Heart left ventricle (tissue), 16 donors: ENCODE measurements around the gene OR8J1. TPM values are rescaled to one million over a fixed set of nuclear protein-coding genes. Genes with fewer than 3 reads are reported as not detected.

ENCODE experiments used
- ATAC-seq, 4 donors: fragments of 200-7000 bp; cut with Tn5 transposase; one replicate each; pipeline ENCODE4 v1.9.1; 2020 to 2022; ENCODE audit warnings: moderate library complexity in 4 of 4, mild to moderate bottlenecking in 3 of 4, moderate number of reproducible peaks in 1 of 4
- DNase-seq, 5 donors: peaks; one replicate each; pipeline ENCODE4 v3.0.0-alpha.2; 2020
- H3K27ac ChIP-seq, 12 donors: fragments of 200-600 bp; sonication (generic) in 4 of 12; one replicate each; pipeline versions ENCODE4 v1.5.0 to v1.8.0; 2016 to 2022; ENCODE audit warnings: mild to moderate bottlenecking in 2 of 12
- H3K27me3 ChIP-seq, 9 donors: fragments of 200-600 bp; sonication (generic) in 2 of 9; one replicate each; pipeline versions ENCODE4 v1.5.1 to v1.8.0; 2016 to 2022; ENCODE audit warnings: mild to moderate bottlenecking in 3 of 9
- H3K36me3 ChIP-seq, 9 donors: fragments of 200-600 bp; sonication (generic) in 2 of 9; one replicate each; pipeline versions ENCODE4 v1.5.0 to v1.8.0; 2018 to 2022; ENCODE audit warnings: mild to moderate bottlenecking in 2 of 9
- H3K4me1 ChIP-seq, 12 donors: fragments of 200-600 bp; sonication (generic) in 4 of 12; one replicate each; pipeline versions ENCODE4 v1.5.0 to v1.8.0; 2016 to 2022; ENCODE audit warnings: mild to moderate bottlenecking in 3 of 12
- H3K4me3 ChIP-seq, 12 donors: fragments of 200-600 bp; sonication (generic) in 4 of 12; one replicate each; pipeline versions ENCODE4 v1.5.0 to v1.8.0; 2017 to 2022; ENCODE audit warnings: mild to moderate bottlenecking in 9 of 12, moderate library complexity in 4 of 12
- H3K9me3 ChIP-seq, 12 donors: fragments of 200-600 bp; sonication (generic) in 4 of 12; one replicate each; pipeline versions ENCODE4 v1.5.0 to v1.8.0; 2016 to 2022; ENCODE audit warnings: mild to moderate bottlenecking in 1 of 12
- CTCF ChIP-seq, 12 donors: fragments of 200-600 bp; sonication (generic) in 4 of 12; IDR thresholded peaks; one replicate each; pipeline versions ENCODE4 v1.5.0 to v1.8.0; 2018 to 2022; ENCODE audit warnings: antibody characterized with exemption in 12 of 12, mild to moderate bottlenecking in 5 of 12
- POLR2A ChIP-seq, 2 donors: fragments of 450-650 bp; IDR thresholded peaks; one replicate each; pipeline ENCODE4 v1.6.1; 2017; ENCODE audit warnings: antibody characterized with exemption in 2 of 2, mild to moderate bottlenecking in 2 of 2, moderate library complexity in 2 of 2
- WGBS, 4 donors: extraction: QIAGEN DNeasy Blood & Tissue Kit in 2 of 4; methylation state at CpG; one replicate each; pipeline versions ENCODE4 v1.1.5 to v1.1.7; 2013 to 2018; 5-methylcytosine and 5-hydroxymethylcytosine counted together
- intact Hi-C, 10 donors: fragments of 100-400 bp; cut with DNase I; formaldehyde crosslinking; loops; one replicate each; pipeline versions ENCODE4 v1.11.1 to v1.14.2; 2022
- long read RNA-seq, 3 donors: library from polyadenylated mRNA; unstranded; transcript quantifications; one replicate each; pipeline ENCODE4 v2.0.0, GENCODE V29; 2020 to 2021
- polyA plus RNA-seq, 2 donors: library from polyadenylated mRNA; stranded (reverse); fragments of 200-250 nt; gene quantifications; one replicate each; pipeline ENCODE4 v1.2.3, GENCODE V29; 2013
- total RNA-seq, 9 donors: library from RNA; depleted of rRNA in 2 of 9; stranded (reverse); fragments of >200 nt in 2 of 9; fragmentation: NEBNext Ultra II Directional in 3 of 9; extraction: Animal tissue kit (Norgen Biotek cat#: 25700) in 3 of 9; gene quantifications; one replicate each; pipeline versions ENCODE4 v1.1.0 to v1.2.4, GENCODE V29; 2016 to 2023
- donor health status: ischemic (EF 13 %, LVEDD 7.1; RV severe dilation, severe dysfunction).
- donor health status: healthy with polysubstance abuse.
- donor health status: DM: no; HTN: yes; CAD: no.
- donor health status: DM: no; HTN: no; CAD: no.
- donor health status: ischemic (EF 25% LVEDD 6.9; RV normal size, moderate dysfunction).
- donor health status: ischemic (EF 25% LVEDD 5.7; RV mildly dilated, moderate dysfunction).
- donor health status: healthy.
- donor health status: DM: yes; HTN: yes; CAD: no.
- donor health status: ischemic (EF 35%, LVEDD 5.7; RV mildly dilated, moderate dysfunction).
- donor health status: nonischemic (EF 11% LVEDD 7.7; RV severe dilation, severe dysfunction).
- donor health status: DM: yes; HTN: yes; CAD: no.
- donor health status: PGD.
- donor health status: ischemic (EF 29% LVEDD 5.4; RV normal size, mild dysfunction).
- donor health status: nonischemic (EF 23%, LVEDD 6.1; RV moderate dilation, normal function).

OR8J1 gene
- total RNA-seq: not detected
- polyA plus RNA-seq: not detected
- long read RNA-seq, donor 1: 0 reads
- long read RNA-seq, donor 2: 0 reads
- long read RNA-seq, donor 3: 0 reads

DNA sequence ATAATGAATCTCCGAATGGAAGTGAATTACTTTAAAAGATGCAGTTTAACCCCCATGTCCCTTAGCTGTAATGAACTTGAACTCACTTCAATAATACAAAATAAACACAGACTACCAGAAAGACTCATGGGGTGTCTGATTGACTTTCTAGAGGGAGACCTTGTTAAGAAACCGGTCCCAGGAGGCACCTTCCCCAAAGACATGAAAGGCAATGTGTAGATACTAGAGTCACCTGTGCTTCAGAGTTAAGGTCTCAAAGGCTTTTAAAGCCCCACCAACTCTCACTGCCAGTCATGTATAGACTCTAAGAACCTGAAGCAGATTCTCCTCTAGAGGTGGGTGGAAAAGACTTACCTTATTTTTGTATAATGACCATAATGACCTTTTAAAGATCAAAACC lies at the start of gene OR8J1:
Gene OR8J1, plus strand, starts transcription at position 301 of the 400 bp plus-strand sequence. CDS start 5,956 bp downstream, outside the sequence.
- intact Hi-C loops: no loop called here
- Histone ChIP-seq H3K4me3 (no peak within 1 kb of the TSS), H3K36me3 (no peaks in the 10 kb centered on the region), H3K27ac (no peak within 1 kb of the TSS), H3K9me3 (no peaks in the 10 kb centered on the region), H3K27me3 (no peaks in the 10 kb centered on the region), H3K4me1 (no peaks in the 10 kb centered on the region)
- ATAC-seq (no peak), DNase-seq (no peak)
- TF ChIP-seq POLR2A (IDR thresholded peaks at IDR 0.05) (no peak), CTCF (IDR thresholded peaks at IDR 0.05) (no peak)
- 42 to 88% (median 74%) methylated on average over 2 of the region's 2 CpGs for WGBS, 4 donors

- H3K9me3 ChIP-seq: peaks cover 0 to 25% (median 0%) of the 10 kb centered on the region in 12 donors
- no peak for ATAC-seq
- H3K4me1 ChIP-seq: no peaks in the 10 kb centered on the region
- intact Hi-C loops: no loop called here
- H3K27me3 ChIP-seq: no peaks in the 10 kb centered on the region
- WGBS, 4 donors: 74 to 87% (median 82%) methylated on average over 3 of the region's 3 CpGs
- H3K27ac ChIP-seq: no peak overlapping the region
- no peak overlapping the region for H3K4me3 ChIP-seq
- TF ChIP-seq CTCF (IDR thresholded peaks at IDR 0.05) (no peak), POLR2A (IDR thresholded peaks at IDR 0.05) (no peak)
- DNase-seq: no peak
- H3K36me3 ChIP-seq: no peaks in the 10 kb centered on the region
Measured at GRCh38 chr11:56307836-56308235, 46.3 kb upstream of the OR8J1 start.

DNA sequence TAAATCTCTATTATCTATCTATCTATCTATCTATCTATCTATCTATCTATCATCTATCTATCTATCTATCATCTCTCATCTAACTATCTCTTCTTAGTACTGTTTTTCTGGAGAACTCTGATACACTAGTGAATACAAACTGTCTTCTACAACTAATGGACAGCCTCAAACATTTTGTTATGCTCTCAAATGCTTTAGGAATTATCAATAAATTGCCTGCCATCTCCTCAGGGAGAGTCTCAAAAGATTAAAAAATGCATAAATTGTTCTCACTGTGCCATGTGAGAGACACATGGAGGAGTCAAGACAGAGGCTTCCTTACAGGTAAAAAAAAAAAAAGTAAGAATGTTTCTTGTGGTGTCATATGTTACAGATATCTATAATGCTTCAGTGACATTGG lies 39.2 kb upstream of the OR8J1 start, which contains the start of gene OR8K3:
Gene OR8K3, plus strand, starts transcription at position 301 of the 400 bp plus-strand sequence. CDS start 3,163 bp downstream, outside the sequence.
- TF ChIP-seq POLR2A (IDR thresholded peaks at IDR 0.05) (no peak), CTCF (IDR thresholded peaks at IDR 0.05) (no peak)
- Histone ChIP-seq H3K9me3 (no peaks in the 10 kb centered on the region), H3K27ac (no peak within 1 kb of the TSS), H3K4me3 (no peak within 1 kb of the TSS), H3K27me3 (no peaks in the 10 kb centered on the region), H3K36me3 (no peaks in the 10 kb centered on the region), H3K4me1 (no peaks in the 10 kb centered on the region)
- intact Hi-C loops: no loop called here
- DNase-seq: no peak
- no peak for ATAC-seq

GRCh38 chr11:56331861-56332491 lies 22.1 kb upstream of the OR8J1 start:
- no peaks in the 10 kb centered on the region for H3K36me3 ChIP-seq
- TF ChIP-seq POLR2A (IDR thresholded peaks at IDR 0.05) (no peak), CTCF (IDR thresholded peaks at IDR 0.05) (no peak)
- H3K27ac ChIP-seq: no peak overlapping the region
- 85 to 91% (median 90%) methylated on average over 12 to 34 of the region's 34 CpGs for WGBS, 4 donors
- DNase-seq (peak in 1 of 5 donors; percentile 53), ATAC-seq (no peak)
- peaks cover 0 to 7% (median 0%) of the 10 kb centered on the region in 12 donors for H3K9me3 ChIP-seq
- H3K4me1 ChIP-seq: no peaks in the 10 kb centered on the region
- H3K4me3 ChIP-seq: no peak overlapping the region
- H3K27me3 ChIP-seq: no peaks in the 10 kb centered on the region
- intact Hi-C loops: no loop called here
